ENCODE measurements around the gene SRCAP.

The SRCAP gene

GRCh38 chr16:30659507-30660423, 39.2 kb upstream of the SRCAP start:
- Mint-ChIP-seq H3K4me3 (peak overlapping the region; percentile 97), H3K4me1 (ENCODE audit: low read depth) (peaks cover 44% of the 10 kb centered on the region), H3K36me3 (peaks cover 21% of the 10 kb centered on the region), H3K9me3 (ENCODE audit: low read depth) (no peaks in the 10 kb centered on the region), H3K27ac (peak overlapping the region; percentile 99), H3K27me3 (no peaks in the 10 kb centered on the region)

- Mint-ChIP-seq H3K4me3 (peak overlapping the region; percentile 97), H3K27ac (peak overlapping the region; percentile 99), H3K36me3 (peaks cover 21% of the 10 kb centered on the region), H3K4me1 (ENCODE audit: low read depth) (peaks cover 50% of the 10 kb centered on the region), H3K9me3 (ENCODE audit: low read depth) (no peaks in the 10 kb centered on the region), H3K27me3 (no peaks in the 10 kb centered on the region)
Observed at GRCh38 chr16:30660424-30661261, 38.3 kb upstream of the SRCAP start.

GRCh38 chr16:30662449-30662848, 36.5 kb upstream of the SRCAP start:
- H3K9me3 Mint-ChIP-seq (ENCODE audit: low read depth): no peaks in the 10 kb centered on the region
- peak overlapping the region; percentile 99 for H3K27ac Mint-ChIP-seq
- no peaks in the 10 kb centered on the region for H3K27me3 Mint-ChIP-seq
- H3K36me3 Mint-ChIP-seq: peaks cover 17% of the 10 kb centered on the region
- peaks cover 40% of the 10 kb centered on the region for H3K4me1 Mint-ChIP-seq (ENCODE audit: low read depth)
- peak overlapping the region; percentile 97 for H3K4me3 Mint-ChIP-seq

- Mint-ChIP-seq H3K4me1 (ENCODE audit: low read depth) (peaks cover 42% of the 10 kb centered on the region), H3K36me3 (peaks cover 20% of the 10 kb centered on the region), H3K27me3 (no peaks in the 10 kb centered on the region), H3K9me3 (ENCODE audit: low read depth) (no peaks in the 10 kb centered on the region), H3K4me3 (peak overlapping the region; percentile 97), H3K27ac (peak overlapping the region; percentile 88)
Observed at GRCh38 chr16:30663038-30663437, 35.9 kb upstream of the SRCAP start.

- Mint-ChIP-seq H3K4me1 (ENCODE audit: low read depth) (peaks cover 43% of the 10 kb centered on the region), H3K27ac (peak overlapping the region; percentile 88), H3K4me3 (peak overlapping the region; percentile 97), H3K27me3 (no peaks in the 10 kb centered on the region), H3K36me3 (peaks cover 20% of the 10 kb centered on the region), H3K9me3 (ENCODE audit: low read depth) (no peaks in the 10 kb centered on the region)
Observed at GRCh38 chr16:30663820-30664219, 35.2 kb upstream of the SRCAP start.

- H3K36me3 Mint-ChIP-seq: peaks cover 20% of the 10 kb centered on the region
- no peak overlapping the region for H3K27ac Mint-ChIP-seq
- no peaks in the 10 kb centered on the region for H3K27me3 Mint-ChIP-seq
- no peaks in the 10 kb centered on the region for H3K9me3 Mint-ChIP-seq (ENCODE audit: low read depth)
- H3K4me1 Mint-ChIP-seq (ENCODE audit: low read depth): peaks cover 43% of the 10 kb centered on the region
- no peak overlapping the region for H3K4me3 Mint-ChIP-seq
Observed at GRCh38 chr16:30664616-30665109, 34.3 kb upstream of the SRCAP start.

- peaks cover 43% of the 10 kb centered on the region for H3K4me1 Mint-ChIP-seq (ENCODE audit: low read depth)
Observed at GRCh38 chr16:30665155-30665829, 33.7 kb upstream of the SRCAP start.

GRCh38 chr16:30665830-30666190, 33.2 kb upstream of the SRCAP start:
- no peak overlapping the region for H3K4me3 Mint-ChIP-seq
- H3K27me3 Mint-ChIP-seq: no peaks in the 10 kb centered on the region
- peaks cover 16% of the 10 kb centered on the region for H3K36me3 Mint-ChIP-seq
- peaks cover 41% of the 10 kb centered on the region for H3K4me1 Mint-ChIP-seq (ENCODE audit: low read depth)
- H3K9me3 Mint-ChIP-seq (ENCODE audit: low read depth): no peaks in the 10 kb centered on the region
- H3K27ac Mint-ChIP-seq: no peak overlapping the region

More at GRCh38 chr16:30665155-30665829, 33.7 kb upstream of the SRCAP start:
- Mint-ChIP-seq H3K27me3 (no peaks in the 10 kb centered on the region), H3K9me3 (ENCODE audit: low read depth) (no peaks in the 10 kb centered on the region), H3K4me3 (peak overlapping the region; percentile 38), H3K36me3 (peaks cover 20% of the 10 kb centered on the region), H3K27ac (peak overlapping the region; percentile 72)

- Mint-ChIP-seq H3K4me1 (ENCODE audit: low read depth) (peaks cover 35% of the 10 kb centered on the region), H3K36me3 (peaks cover 11% of the 10 kb centered on the region), H3K27ac (peak overlapping the region; percentile 34), H3K9me3 (ENCODE audit: low read depth) (no peaks in the 10 kb centered on the region), H3K4me3 (no peak overlapping the region), H3K27me3 (no peaks in the 10 kb centered on the region)
Observed at GRCh38 chr16:30666681-30667080, 32.3 kb upstream of the SRCAP start.

GRCh38 chr16:30667361-30667905, 31.5 kb upstream of the SRCAP start:
- Mint-ChIP-seq H3K9me3 (ENCODE audit: low read depth) (no peaks in the 10 kb centered on the region), H3K27me3 (no peaks in the 10 kb centered on the region), H3K36me3 (peaks cover 8% of the 10 kb centered on the region), H3K4me1 (ENCODE audit: low read depth) (peaks cover 28% of the 10 kb centered on the region), H3K4me3 (no peak overlapping the region), H3K27ac (peak overlapping the region; percentile 51)

GRCh38 chr16:30668393-30668792, 30.6 kb upstream of the SRCAP start:
- Mint-ChIP-seq H3K27me3 (no peaks in the 10 kb centered on the region), H3K27ac (no peak overlapping the region), H3K4me3 (no peak overlapping the region), H3K9me3 (ENCODE audit: low read depth) (no peaks in the 10 kb centered on the region), H3K36me3 (peaks cover 6% of the 10 kb centered on the region), H3K4me1 (ENCODE audit: low read depth) (peaks cover 19% of the 10 kb centered on the region)

GRCh38 chr16:30669026-30669902, 29.7 kb upstream of the SRCAP start:
- Mint-ChIP-seq H3K4me3 (no peak overlapping the region), H3K9me3 (ENCODE audit: low read depth) (no peaks in the 10 kb centered on the region), H3K27me3 (no peaks in the 10 kb centered on the region), H3K4me1 (ENCODE audit: low read depth) (peaks cover 15% of the 10 kb centered on the region), H3K27ac (no peak overlapping the region), H3K36me3 (peaks cover 3% of the 10 kb centered on the region)

GRCh38 chr16:30669903-30670824, 28.8 kb upstream of the SRCAP start:
- no peaks in the 10 kb centered on the region for H3K27me3 Mint-ChIP-seq
- H3K9me3 Mint-ChIP-seq (ENCODE audit: low read depth): no peaks in the 10 kb centered on the region
- peaks cover 3% of the 10 kb centered on the region for H3K36me3 Mint-ChIP-seq
- H3K4me3 Mint-ChIP-seq: no peak overlapping the region
- H3K4me1 Mint-ChIP-seq (ENCODE audit: low read depth): peaks cover 13% of the 10 kb centered on the region
- no peak overlapping the region for H3K27ac Mint-ChIP-seq

Data from activated naive CD8-positive, alpha-beta T cell (primary cell).